GM18909 (cell line): ENCODE measurements around the gene SSU72.
"Not testable (repeated sequence)": the region's sequence is repeated elsewhere in the genome, so short reads cannot be mapped to it uniquely, and the experiment has no call there.

Source experiments
- ATAC-seq: cut with Tn5 transposase; IDR thresholded peaks from one replicate; pipeline ENCODE4 v1.9.1; 2021; ENCODE audit warnings: mild to moderate bottlenecking; ENCODE audit not compliant: unreplicated experiment, poor library complexity

The SSU72 gene

DNA sequence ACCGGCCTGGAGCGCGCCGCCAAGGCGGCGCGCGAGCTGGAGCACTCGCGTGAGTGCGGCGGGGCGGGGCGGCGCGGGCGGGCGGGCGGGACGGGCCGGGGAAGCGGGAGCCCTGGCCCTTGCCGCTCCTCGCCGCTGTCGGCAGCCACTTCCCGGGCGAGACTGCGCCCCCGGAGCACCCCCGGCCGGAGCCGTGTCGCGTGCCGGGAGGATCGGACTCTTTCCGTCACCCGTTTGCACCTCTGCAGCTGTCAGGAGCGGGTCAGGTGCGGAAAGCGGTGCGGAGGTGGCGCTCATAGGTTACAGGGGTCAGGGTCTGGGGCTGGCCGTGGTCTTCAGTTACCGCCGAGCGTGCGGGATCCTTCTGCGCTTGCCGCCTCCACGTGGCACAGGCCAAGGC is 62.2 kb downstream of the SSU72 start:
- peak; percentile 9 for ATAC-seq

DNA sequence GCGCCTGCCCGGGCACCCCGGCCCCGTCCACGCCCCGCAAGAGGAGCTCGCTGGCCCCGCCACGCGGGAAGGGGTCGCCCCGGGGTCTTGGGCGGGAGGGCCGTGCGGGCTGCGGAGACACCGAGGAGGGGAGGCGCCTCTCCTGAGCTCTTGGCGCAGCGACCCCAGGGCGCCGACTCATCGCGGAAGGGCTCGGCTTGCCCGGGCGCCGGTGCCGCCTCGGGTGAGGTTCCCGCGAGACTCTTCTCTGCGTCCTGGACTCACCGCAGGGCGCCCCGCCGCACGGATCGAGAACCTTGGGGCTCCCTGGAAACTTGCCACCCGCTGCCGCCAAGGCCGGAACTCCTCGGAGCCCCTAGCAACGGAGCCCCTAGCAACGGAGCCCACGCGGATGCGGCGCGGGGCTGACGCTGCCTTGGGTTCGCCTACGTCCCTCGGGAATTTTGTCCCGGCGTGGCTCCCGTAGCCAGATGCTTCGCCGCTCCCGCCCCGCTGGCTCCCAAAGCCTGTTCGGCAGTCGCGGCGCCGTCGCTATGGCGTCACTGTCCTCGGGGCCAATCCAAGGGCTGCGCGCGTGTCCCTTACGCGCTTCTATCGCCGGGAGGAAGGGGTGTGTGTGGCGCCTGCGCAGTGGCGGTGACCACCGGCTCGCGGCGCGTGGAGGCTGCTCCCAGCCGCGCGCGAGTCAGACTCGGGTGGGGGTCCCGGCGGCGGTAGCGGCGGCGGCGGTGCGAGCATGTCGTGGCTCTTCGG is 63.0 kb downstream of the SSU72 start, which contains the start of gene ATAD3A:
TSS of gene ATAD3A (plus strand) at position 630 of the 753 bp plus-strand sequence. CDS start at position 737, 107 bp downstream.
- ATAC-seq: peak; percentile 82

DNA sequence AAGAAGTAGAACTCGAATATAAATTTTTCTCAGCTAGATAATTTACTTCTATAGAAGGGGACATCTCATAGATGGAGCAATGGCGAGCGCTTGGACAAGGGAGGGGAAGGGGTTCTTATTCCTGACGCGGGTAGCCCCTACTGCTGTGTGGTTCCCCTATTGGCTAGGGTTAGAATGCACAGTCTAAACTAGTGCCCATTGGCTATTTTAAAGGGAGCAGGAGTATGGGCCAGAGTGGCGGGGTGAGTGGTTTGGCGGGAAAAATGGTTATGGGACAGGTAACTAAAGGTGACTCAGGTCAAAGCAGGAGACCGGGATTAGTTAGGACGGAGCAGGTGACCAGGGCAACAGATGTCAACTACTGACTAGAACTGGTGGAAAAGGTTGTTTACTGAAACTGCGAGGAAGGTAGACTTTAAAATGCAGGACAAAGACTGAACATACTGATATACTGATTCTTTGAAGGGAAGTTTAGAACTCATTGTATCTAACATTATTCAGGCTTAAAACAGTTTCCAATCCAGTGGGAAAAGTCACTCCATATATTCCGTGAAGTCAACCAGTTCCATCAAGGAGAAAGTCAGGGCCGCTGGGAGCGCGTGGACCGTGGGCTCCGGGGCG is 63.6 kb downstream of the SSU72 start:
- no peak for ATAC-seq

DNA sequence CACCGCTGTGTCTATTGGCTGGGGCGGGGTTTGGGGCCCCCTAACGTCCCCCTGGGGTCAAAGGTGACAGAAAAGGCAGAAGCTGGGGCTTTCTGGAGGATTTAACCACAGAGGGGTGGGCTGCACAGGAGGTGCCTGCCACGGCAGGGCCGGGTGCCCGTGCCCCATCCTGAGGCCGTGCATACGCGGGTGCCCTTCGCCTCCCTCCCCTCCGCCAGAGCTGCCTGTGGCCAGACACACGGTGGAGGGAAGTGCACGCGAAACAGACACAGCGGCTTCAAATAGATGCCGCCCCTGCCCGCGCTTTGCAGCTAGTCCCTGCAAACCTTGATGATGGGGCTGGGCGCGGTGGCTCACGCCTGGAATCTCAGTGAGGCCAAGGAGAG is 65.2 kb downstream of the SSU72 start:
- not testable (repeated sequence) for ATAC-seq

DNA sequence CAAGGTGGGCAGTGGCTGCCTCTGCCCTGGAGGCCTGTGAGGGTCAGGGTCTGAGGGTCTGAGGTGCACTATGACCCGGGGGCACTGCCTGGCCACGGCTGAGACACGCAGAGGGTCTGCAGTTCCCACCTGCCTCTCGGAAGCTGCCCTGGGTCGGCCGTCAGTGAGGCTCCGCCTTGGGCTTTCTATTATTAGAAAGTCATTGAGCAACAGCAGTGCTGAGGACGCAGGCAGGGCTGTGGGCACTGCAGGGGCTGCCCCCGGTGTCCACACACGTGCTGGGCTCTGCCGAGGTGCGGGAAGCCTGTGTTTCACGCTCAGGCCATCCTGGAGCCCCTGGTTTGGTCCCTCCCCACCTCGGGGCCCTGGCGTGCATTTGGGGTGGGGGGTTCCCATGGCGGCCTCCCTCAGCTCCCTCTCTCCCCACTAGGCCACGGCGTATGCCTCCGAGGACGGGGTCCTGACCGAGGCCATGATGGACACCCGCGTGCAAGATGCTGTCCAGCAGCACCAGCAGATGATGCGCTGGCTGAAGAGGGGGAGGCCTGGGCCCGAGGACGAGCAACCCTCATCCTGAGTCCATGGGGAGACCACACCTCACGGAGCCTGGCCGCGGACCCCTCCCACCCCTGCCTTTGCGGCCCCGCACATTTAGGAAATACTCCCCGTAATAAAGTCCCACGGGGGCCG is 65.7 kb downstream of the SSU72 start:
- ATAC-seq: not testable (repeated sequence)

DNA sequence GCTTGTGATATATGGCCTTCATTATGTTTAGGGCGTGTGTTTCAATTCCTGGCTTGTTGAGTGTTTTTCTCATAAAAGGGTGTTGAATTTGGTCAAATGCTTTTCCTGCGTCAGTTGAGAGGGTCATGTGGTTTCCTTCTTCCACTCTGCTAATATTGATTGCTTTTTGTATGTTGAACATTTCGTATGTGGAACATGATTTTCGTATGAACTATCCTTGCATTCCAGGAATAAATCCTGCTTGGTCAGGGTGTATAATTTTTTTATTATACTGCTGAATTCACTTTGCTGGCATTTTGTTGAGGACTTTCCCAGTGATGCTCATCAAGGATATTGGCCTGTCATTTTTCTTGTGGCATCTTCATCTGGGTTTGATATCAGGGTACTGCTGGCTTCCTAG is 67.4 kb downstream of the SSU72 start:
- ATAC-seq: no peak

DNA sequence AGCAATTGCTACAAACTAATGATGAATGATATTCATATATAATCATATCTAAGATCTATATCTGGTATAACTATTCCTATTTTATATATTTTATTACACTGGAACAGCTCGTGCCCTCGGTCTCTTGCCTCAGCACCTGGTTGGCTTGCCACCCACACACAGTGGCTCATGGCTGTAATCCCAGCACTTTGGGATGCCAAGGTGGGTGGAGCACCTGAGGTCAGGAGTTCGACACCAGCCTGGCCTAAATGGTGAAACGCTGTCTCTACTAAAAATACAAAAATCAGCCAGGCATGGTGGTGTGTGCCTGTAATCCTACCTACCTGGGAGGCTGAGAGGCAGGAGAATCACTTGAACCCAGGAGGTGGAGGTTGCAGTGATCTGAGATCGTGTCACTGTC is 68.9 kb downstream of the SSU72 start:
- ATAC-seq: not testable (repeated sequence)

DNA sequence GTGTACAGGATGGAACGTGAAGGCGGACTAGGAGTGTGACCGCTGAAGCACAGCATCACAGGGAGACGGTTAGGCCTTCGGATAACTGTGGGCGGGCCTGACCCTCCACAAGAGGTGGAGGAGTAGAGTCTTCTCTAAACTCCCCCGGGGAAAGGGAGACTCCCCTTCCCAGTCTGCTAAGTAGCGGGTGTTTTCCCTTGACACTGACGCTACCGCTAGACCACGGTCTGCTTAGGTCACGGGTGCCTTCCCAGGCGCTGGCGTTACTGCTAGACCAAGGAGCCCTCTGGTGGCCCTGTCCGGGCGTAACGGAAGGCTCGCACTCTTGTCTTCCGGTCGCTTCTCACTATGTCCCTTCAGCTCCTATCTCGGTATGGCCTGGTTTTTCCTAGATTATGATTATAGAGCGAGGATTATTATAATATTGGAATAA is 69.3 kb downstream of the SSU72 start:
- ATAC-seq: not testable (repeated sequence)

DNA sequence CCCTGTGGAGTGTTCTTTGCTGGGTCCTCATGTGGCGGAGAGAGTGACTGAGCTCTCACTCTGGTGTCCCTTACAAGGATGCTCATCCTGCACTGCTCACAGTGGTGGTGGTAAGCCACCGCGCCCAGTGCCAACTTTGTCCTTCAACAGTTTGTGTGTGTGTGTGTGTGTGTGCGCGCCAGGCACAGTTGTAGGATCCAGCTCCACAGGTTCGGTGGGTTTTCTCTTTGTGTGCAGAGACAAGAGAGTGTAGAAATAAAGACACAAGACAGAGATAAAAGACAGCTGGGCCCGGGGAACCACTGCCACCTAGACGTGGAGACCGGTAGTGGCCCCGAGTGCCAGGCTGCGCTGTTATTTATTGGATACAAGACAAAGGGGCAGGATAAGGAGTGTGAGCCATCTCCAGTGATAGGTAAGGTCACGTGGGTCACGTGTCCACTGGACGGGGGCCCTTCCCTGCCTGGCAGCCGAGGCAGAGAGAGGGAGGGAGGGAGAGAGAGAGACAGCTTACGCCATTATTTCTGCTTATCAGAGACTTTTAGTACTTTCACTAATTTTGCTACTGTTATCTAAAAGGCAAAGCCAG is 69.8 kb downstream of the SSU72 start:
- ATAC-seq: not testable (repeated sequence)

DNA sequence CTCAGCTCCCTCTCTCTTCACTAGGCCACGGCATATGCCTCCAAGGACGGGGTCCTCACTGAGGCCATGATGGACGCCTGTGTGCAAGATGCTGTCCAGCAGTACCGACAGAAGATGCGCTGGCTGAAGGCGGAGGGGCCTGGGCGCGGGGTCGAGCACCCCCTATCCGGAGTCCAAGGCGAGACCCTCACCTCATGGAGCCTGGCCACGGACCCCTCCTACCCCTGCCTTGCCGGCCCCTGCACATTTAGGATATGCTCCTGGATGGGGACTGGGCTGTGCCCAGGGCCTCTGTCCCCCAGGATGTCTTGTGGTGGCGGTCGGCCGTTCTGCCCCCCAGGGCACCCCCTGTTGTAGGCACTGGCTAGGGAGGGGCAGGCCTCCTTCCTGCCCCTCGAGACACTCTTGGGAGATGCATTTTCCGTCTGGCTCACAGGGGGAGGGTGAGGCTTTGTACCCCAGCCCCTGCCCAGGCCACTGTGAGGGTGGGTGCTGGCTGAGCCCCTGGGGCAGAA is 79.1 kb downstream of the SSU72 start:
- not testable (repeated sequence) for ATAC-seq

DNA sequence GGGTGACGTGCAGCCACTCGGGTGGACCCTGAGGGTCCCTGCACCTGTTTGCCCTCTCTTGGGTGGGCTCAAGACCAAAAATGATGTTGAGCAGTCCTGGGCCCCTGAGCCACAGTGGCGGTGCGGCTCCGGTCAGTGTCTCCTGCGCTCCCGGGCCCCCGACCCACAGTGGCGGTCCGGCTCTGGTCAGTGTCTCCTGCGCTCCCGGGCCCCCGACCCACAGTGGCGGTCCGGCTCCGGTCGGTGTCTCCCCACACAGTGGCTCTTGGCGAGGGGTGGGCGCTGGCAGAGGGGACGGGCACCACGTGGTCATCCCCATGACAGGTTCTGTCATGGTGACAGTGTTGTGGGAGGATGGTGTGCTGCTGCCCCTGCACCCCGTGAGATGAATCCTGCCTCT is 80.4 kb downstream of the SSU72 start:
- not testable (repeated sequence) for ATAC-seq
